Measurements from ENCODE around the gene CHRNA4.

CHRNA4 gene

GRCh38 chr20:63301671-63302070 lies 59.5 kb downstream of the CHRNA4 start:
- H3K27me3 ChIP-seq (ENCODE audit: insufficient read depth, low read length, poor library complexity) = no peaks in the 10 kb centered on the region
- no peak overlapping the region for H2AFZ ChIP-seq (ENCODE audit: low read depth, low read length)
- no peak overlapping the region for H3K27ac ChIP-seq (ENCODE audit: low read length)
- no peak overlapping the region for H3K4me2 ChIP-seq (ENCODE audit: insufficient read depth, low read length)
- peaks cover 8% of the 10 kb centered on the region for H3K9me3 ChIP-seq (ENCODE audit: insufficient read depth, low read length, severe bottlenecking)
- DNase-seq (no peak), ATAC-seq (ENCODE audit: insufficient read depth, low read depth) (no peak)
- no peak overlapping the region for H3K9ac ChIP-seq (ENCODE audit: low read depth, low read length)
- TF ChIP-seq, protein P1, sequence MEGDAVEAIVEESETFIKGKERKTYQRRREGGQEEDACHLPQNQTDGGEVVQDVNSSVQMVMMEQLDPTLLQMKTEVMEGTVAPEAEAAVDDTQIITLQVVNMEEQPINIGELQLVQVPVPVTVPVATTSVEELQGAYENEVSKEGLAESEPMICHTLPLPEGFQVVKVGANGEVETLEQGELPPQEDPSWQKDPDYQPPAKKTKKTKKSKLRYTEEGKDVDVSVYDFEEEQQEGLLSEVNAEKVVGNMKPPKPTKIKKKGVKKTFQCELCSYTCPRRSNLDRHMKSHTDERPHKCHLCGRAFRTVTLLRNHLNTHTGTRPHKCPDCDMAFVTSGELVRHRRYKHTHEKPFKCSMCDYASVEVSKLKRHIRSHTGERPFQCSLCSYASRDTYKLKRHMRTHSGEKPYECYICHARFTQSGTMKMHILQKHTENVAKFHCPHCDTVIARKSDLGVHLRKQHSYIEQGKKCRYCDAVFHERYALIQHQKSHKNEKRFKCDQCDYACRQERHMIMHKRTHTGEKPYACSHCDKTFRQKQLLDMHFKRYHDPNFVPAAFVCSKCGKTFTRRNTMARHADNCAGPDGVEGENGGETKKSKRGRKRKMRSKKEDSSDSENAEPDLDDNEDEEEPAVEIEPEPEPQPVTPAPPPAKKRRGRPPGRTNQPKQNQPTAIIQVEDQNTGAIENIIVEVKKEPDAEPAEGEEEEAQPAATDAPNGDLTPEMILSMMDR (IDR thresholded peaks at IDR 0.05; ENCODE audit: borderline replicate concordance, extremely low read depth, low read length, poor library complexity, severe bottlenecking) = no peak
- TF ChIP-seq EZH2 (IDR thresholded peaks at IDR 0.05; ENCODE audit: borderline replicate concordance, low read depth, low read length, severe bottlenecking) = no peak
- H3K4me1 ChIP-seq (ENCODE audit: insufficient read depth, low read length) = no peaks in the 10 kb centered on the region
- H3K36me3 ChIP-seq (ENCODE audit: insufficient read depth, low read length) = no peaks in the 10 kb centered on the region
- no peaks in the 10 kb centered on the region for H3K79me2 ChIP-seq (ENCODE audit: insufficient read depth, low read length)
- H3K4me3 ChIP-seq (ENCODE audit: low read depth in 1 of 2, low read length in 2 of 2) = no peak overlapping the region
- H4K20me1 ChIP-seq (ENCODE audit: insufficient read depth, low read length) = peaks cover 9% of the 10 kb centered on the region

DNA sequence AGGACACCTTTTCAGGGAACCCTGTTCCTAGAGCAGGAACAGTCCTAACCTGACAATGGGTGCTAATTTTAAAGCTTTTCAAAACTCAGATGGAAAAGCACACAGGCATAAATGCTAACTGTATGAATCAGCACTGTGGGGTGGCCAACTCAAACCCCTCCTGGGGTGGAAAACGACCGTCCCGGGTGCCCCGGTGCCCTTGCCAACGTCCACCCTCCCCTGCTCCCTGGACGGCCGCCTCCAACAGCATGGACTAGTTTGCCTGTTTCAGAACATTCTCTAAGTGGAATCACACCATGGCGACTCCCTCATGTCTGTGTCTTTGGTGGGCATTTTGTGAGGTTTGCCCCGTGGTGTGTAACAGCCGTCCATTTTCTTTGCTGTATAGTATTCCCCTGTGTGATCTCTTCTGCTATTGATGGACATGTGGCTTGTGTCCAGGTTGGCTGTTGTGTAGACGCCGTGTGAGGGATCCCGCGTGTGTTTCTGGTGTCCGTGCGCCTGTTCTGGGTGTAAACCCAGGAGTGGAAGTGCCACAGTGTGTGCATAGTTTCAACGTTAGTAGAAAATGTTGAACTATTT lies 62.3 kb downstream of the CHRNA4 start:
- Histone ChIP-seq H3K27ac (ENCODE audit: low read length) (no peak overlapping the region), H3K36me3 (ENCODE audit: insufficient read depth, low read length) (no peaks in the 10 kb centered on the region), H3K9ac (ENCODE audit: low read depth, low read length) (no peak overlapping the region), H3K9me3 (ENCODE audit: insufficient read depth, low read length, severe bottlenecking) (peaks cover 8% of the 10 kb centered on the region), H2AFZ (ENCODE audit: low read depth, low read length) (no peak overlapping the region), H3K27me3 (ENCODE audit: insufficient read depth, low read length, poor library complexity) (peaks cover 10% of the 10 kb centered on the region), H3K79me2 (ENCODE audit: insufficient read depth, low read length) (no peaks in the 10 kb centered on the region), H3K4me2 (ENCODE audit: insufficient read depth, low read length) (no peak overlapping the region), H3K4me3 (ENCODE audit: low read depth in 1 of 2, low read length in 2 of 2) (no peak overlapping the region), H3K4me1 (ENCODE audit: insufficient read depth, low read length) (no peaks in the 10 kb centered on the region), H4K20me1 (ENCODE audit: insufficient read depth, low read length) (peaks cover 23% of the 10 kb centered on the region)
- no peak for TF ChIP-seq EZH2 (IDR thresholded peaks at IDR 0.05; ENCODE audit: borderline replicate concordance, low read depth, low read length, severe bottlenecking)
- TF ChIP-seq, protein P1 (IDR thresholded peaks at IDR 0.05; ENCODE audit: borderline replicate concordance, extremely low read depth, low read length, poor library complexity, severe bottlenecking) = no peak
- no peak for ATAC-seq (ENCODE audit: insufficient read depth, low read depth)
- no peak for DNase-seq

- H3K9me3 ChIP-seq (ENCODE audit: insufficient read depth, low read length, severe bottlenecking) = peaks cover 8% of the 10 kb centered on the region
- peaks cover 10% of the 10 kb centered on the region for H3K27me3 ChIP-seq (ENCODE audit: insufficient read depth, low read length, poor library complexity)
- H3K4me1 ChIP-seq (ENCODE audit: insufficient read depth, low read length) = no peaks in the 10 kb centered on the region
- H3K9ac ChIP-seq (ENCODE audit: low read depth, low read length) = no peak overlapping the region
- H3K36me3 ChIP-seq (ENCODE audit: insufficient read depth, low read length) = no peaks in the 10 kb centered on the region
- peaks cover 23% of the 10 kb centered on the region for H4K20me1 ChIP-seq (ENCODE audit: insufficient read depth, low read length)
- TF ChIP-seq, protein P1 (IDR thresholded peaks at IDR 0.05; ENCODE audit: borderline replicate concordance, extremely low read depth, low read length, poor library complexity, severe bottlenecking) = no peak
- TF ChIP-seq EZH2 (IDR thresholded peaks at IDR 0.05; ENCODE audit: borderline replicate concordance, low read depth, low read length, severe bottlenecking) = no peak
- no peak for ATAC-seq (ENCODE audit: insufficient read depth, low read depth)
- no peak overlapping the region for H2AFZ ChIP-seq (ENCODE audit: low read depth, low read length)
- no peak overlapping the region for H3K27ac ChIP-seq (ENCODE audit: low read length)
- no peak overlapping the region for H3K4me3 ChIP-seq (ENCODE audit: low read depth in 1 of 2, low read length in 2 of 2)
- no peaks in the 10 kb centered on the region for H3K79me2 ChIP-seq (ENCODE audit: insufficient read depth, low read length)
- DNase-seq = no peak
- no peak overlapping the region for H3K4me2 ChIP-seq (ENCODE audit: insufficient read depth, low read length)
Measured at GRCh38 chr20:63297796-63298572, 63.2 kb downstream of the CHRNA4 start.
